SH-SY5Y (cell line): ENCODE measurements around the gene LCT.

ENCODE experiments used
- GATA2 ChIP-seq: IDR thresholded peaks from 2 replicates; pipeline ENCODE4 v1.6.1; 2011; ENCODE audit warnings: mild to moderate bottlenecking, low read depth, low read length
- GATA3 ChIP-seq: IDR thresholded peaks from 2 replicates; pipeline ENCODE4 v1.6.1; 2011; ENCODE audit warnings: low read depth, mild to moderate bottlenecking, low read length, moderate library complexity

DNA sequence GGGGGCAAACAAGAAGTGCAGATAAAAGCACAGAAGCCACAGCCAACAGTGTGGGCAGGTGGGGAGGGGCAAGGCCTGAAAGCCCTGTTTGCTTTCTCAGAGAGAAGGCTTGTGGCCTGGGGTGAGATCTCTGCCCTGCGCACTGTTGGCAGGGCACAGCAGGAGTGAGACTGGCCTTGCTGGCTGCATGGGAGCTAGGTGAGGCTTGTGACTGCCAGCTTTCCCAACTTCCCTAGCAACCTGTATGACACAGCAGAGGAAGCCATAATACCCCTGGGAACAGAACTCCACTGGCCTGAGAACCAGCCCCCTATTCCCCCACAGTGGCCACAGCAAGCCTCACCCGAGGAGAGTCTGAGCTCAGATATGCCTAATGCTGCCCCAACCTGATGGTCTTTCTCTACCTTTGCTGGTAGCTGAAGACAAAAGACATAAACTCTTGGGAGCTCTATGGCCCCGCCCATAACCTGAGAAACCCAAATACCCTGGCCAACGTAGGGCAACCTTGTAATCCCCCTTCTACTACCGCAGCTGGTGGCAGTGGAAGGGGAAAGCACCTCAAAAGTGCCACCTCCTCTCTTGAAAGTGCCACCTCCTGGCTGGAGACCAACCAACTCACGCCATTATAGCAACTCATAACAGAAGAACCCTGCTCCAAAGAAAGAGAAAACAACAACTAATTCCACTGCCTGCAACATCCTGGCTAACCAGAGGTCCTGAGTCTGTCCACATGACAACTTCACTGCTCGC, 44.4 kb downstream of the LCT start:
- no peak for TF ChIP-seq GATA2
- TF ChIP-seq GATA3, result no peak
